ENCODE data around the gene DGKH.
"Not testable (repeated sequence)": the region's sequence is repeated elsewhere in the genome, so short reads cannot be mapped to it uniquely, and the experiment has no call there.

Gene DGKH

DNA sequence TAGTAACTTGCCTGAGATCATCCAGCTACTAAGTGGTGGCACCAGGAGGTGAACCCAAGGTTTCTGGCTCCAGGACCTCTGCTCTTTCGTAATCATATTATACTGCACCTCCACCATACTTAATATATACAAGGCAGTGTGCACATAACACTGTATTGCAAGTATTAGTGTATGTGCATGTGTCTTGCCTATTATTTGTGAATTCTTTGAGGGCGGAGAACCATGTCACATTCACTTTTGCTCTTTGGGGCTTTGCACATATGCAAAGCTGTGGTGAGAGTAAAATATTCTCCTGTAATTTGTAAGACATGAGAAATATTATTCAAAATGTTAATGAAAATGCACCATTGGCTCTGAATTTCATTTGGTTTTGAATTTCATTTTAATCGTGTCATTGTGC, 78.6 kb downstream of the DGKH start:
- intact Hi-C loops (cut with DNase I): no loop called here
- no peak for DNase-seq

DNA sequence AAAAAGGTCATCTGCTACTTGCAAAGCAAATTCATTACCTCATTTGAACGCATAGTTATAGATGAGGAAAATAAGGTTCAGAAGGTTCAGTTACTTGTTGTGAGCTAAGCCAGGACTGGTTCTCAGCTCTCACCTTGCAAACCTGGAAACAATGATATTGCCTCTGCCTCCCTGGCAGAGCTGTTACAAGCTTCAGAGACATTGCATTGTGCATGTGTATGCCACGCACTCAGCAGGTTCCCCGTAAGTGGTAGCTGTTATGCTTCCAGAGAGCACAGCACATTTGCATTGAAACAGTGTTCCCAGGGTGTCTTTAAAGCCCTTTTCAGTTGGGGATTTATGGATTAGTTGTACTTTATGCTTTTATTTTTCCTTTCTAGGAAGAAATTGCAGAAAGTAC, 80.6 kb downstream of the DGKH start:
- no peak for DNase-seq
- intact Hi-C loops (cut with DNase I): no loop called here

GRCh38 chr13:42136518-42136917, 88.1 kb downstream of the DGKH start:
- intact Hi-C loops (cut with DNase I): no loop called here
- DNase-seq: peak in 18 of 42 donors; percentile 12 to 55 (median 33)

GRCh38 chr13:42137856-42138537, 89.5 kb downstream of the DGKH start:
- DNase-seq: peak in 8 of 42 donors; percentile 4 to 46 (median 10)
- intact Hi-C loops (cut with DNase I): no loop called here

DNA sequence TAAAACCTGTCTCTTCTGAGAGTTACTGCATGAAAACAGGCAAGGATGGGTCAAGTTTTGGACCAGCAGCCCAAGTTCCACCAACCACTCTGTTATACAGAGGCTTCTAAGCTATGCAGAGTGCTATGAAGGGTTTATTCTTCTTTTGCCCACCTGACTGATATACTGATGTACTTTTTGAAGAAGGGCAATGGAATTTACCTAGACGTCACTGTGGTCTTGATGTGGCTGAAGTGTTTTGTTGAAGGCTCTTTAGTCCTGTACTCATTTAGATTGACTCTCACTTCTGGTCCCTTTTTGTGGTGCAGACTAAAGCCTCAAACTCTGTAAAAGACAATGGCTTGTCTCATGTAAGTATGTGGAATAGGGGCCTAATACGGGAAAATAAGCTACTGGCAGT, 92.0 kb downstream of the DGKH start:
- no peak for DNase-seq
- intact Hi-C loops (cut with DNase I): no loop called here

- DNase-seq; intact Hi-C loops (cut with DNase I): not testable (repeated sequence)
These were observed 92.6 kb downstream of the DGKH start for GRCh38 chr13:42141052-42141451.

GRCh38 chr13:42146359-42146758, 97.9 kb downstream of the DGKH start:
- intact Hi-C loops (cut with DNase I): no loop called here
- no peak for DNase-seq

- DNase-seq: no peak
- intact Hi-C loops (cut with DNase I): no loop called here
These were observed 100.1 kb downstream of the DGKH start for GRCh38 chr13:42148538-42148937.

GRCh38 chr13:42149136-42149535, 100.7 kb downstream of the DGKH start:
- DNase-seq: no peak
- intact Hi-C loops (cut with DNase I): no loop called here

- intact Hi-C loops (cut with DNase I): no loop called here
- no peak for DNase-seq
These were observed 103.3 kb downstream of the DGKH start for GRCh38 chr13:42151781-42152180.

GRCh38 chr13:42152495-42152894, 104.0 kb downstream of the DGKH start:
- DNase-seq: no peak
- intact Hi-C loops (cut with DNase I): no loop called here

DNA sequence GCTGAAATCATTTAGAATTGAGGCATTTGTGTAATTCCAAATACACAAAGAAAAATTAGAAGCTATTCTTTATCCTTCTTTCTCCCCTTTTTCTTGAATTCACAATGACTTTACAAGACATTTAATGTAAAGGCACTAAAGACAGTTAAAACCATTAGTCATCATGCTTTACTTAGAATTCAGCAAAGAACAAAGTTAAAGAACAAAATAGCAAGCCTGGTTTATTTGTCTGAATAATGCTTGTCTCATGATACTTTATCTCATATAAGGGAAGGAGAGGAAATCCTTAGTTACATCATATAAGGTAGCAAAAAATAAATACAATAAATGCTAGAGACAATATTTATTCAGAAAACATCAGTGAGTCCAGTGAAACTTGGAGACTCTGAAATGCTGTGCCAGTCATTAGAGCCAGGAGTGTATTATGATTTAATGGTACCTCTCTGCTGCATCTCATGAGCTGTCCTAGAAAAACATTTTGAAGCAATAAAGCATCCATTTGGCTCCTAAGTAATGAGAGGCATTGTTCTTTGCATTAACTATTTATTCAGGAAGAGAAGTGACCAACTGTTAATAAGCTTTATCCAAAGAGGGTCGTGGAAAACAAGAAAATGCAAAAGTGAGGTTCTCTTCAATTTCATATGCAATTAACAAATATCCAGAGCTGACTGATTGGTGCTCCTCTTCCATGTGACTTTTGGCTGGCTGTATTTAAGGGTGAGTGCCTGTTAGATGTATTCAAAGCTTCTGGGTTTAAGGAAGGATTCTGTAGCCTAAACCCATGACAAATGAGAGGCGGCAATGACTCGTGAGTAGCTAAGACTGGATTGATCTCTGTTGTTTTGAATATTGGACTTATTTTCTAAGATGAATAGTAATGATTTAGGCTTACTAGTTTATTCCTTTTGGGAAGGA, 105.0 kb downstream of the DGKH start:
- DNase-seq: no peak
- intact Hi-C loops (cut with DNase I): no loop called here

DNA sequence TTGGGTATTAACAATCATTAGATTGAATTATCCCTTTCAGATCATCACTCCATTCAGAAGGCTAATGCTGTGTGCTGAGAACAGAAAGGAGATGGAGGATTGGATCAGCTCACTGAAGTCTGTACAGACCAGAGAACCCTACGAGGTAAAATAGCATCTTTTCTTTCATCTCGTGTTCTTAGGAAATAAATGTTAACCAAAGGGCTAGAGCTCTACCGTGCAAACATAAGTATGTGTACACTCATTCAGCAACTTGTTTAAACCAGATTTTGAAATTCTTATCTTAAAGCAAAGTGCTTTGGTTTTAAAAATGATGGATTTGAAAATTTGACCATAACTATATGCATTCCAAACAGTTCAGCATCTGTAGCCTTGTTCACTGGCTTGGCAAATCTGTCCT, 106.8 kb downstream of the DGKH start:
- intact Hi-C loops (cut with DNase I): no loop called here
- no peak for DNase-seq

GRCh38 chr13:42163338-42163737, 114.9 kb downstream of the DGKH start:
- intact Hi-C loops (cut with DNase I); DNase-seq: not testable (repeated sequence)

DNA sequence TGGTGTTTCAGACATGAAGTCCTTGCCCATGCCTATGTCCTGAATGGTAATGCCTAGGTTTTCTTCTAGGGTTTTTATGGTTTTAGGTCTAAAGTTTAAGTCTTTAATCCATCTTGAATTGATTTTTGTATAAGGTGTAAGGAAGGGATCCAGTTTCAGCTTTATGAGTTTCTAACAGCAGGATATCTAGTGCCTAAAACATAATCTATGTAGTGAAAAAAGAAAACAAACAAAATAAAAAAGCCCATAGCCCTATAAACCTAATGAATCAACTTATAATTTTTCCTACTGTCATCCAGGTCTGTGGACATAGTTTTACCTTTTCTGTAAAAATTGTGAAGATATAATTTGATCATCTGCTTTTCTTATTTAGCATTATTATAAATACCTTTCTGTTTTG, 115.5 kb downstream of the DGKH start:
- DNase-seq; intact Hi-C loops (cut with DNase I): not testable (repeated sequence)

DNA sequence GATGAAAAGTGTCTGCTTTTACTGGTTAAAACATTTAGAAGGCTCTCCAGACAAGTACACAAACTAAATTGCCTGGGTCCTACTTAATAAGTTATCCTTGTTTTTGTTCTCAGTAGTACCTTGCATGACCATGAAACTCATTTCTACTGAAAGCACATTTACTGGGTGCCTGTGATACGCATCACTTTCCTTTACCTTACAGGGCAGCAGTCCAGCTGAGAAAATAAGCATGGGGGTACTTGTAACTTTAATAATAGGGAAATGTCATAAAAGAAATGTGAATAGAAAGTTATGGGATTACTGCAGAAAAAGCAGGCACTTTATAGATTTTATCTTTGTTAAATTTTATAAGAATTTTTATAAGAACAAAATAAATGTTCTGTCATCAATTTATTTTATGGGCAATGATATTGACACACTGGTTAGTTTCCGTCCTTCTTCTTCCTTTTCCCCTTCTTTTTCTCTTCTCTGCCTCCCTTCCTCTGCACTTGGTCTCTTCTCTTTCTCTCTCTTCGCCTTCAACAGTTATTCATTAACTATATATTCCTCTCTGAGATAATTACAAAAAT, 116.2 kb downstream of the DGKH start:
- no peak for DNase-seq
- intact Hi-C loops (cut with DNase I): no loop called here

DNA sequence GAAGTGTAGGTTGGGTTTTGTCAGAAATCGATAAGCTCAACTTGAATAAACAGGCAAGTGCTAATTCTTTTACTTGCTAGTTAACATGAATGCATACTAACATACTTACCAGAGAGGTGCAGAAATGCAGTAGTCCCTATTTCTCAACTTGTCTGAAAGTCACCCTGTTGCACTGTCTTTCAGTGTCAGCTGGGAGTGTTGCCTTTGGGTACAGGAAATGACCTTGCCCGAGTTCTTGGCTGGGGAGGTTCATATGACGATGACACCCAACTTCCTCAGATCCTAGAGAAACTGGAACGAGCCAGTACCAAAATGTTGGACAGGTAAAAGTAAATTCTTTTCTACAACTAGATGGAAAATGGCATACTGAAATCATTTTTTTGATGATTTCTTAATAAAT, 120.0 kb downstream of the DGKH start:
- intact Hi-C loops (cut with DNase I): no loop called here
- DNase-seq: no peak

- intact Hi-C loops (cut with DNase I): no loop called here
- no peak for DNase-seq
These were observed 121.6 kb downstream of the DGKH start for GRCh38 chr13:42170029-42170428.

DNA sequence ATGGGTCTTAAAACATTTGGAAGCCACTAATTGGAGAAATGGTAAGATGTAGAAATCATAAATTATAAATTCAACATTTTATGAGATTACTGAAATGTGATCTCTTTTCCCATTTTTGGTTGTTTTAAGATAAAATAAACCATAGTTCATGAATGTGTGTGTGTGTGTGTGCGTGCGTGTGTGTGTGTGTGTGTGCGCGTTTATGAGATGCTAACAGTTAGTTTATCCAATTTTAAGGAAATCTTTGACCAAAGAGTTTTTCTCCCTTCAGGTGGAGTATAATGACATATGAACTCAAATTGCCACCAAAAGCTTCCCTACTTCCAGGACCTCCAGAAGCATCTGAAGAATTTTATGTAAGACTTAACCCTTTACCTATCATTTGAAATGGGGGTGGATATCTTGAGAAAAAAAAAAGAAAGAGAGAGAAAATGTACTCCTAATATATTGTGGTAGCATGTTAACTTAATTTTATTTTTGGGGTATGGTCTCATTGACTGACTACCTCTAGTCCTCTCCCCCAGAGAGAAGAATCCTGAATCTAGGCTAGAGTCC, 125.4 kb downstream of the DGKH start:
- intact Hi-C loops (cut with DNase I): no loop called here
- no peak for DNase-seq
